Occipital lobe (tissue), 2 donors: ENCODE data around the gene TNFRSF8. TPM values are rescaled to one million over a fixed set of nuclear protein-coding genes. Genes with fewer than 3 reads are reported as not detected.
"Not testable (repeated sequence)": the region's sequence is repeated elsewhere in the genome, so short reads cannot be mapped to it uniquely, and the experiment has no call there.

ENCODE experiments used
- DNase-seq: peaks from one replicate; lab custom pipeline; 2025; lab: John Stamatoyannopoulos, UW
- total RNA-seq: library from RNA; depleted of rRNA; stranded (reverse); fragments of >200 nt; gene quantifications from one replicate; pipeline ENCODE4 v1.2.3, GENCODE V29; 2014

Gene TNFRSF8
- total RNA-seq, 1 donor from 2014 or later: not detected

- no peak for DNase-seq
Observed at GRCh38 chr1:12083766-12084165, 20.7 kb downstream of the TNFRSF8 start.

GRCh38 chr1:12085643-12086260, 22.6 kb downstream of the TNFRSF8 start:
- no peak for DNase-seq

- DNase-seq: no peak
Observed at GRCh38 chr1:12087797-12088314, 24.8 kb downstream of the TNFRSF8 start.

GRCh38 chr1:12088607-12089006, 25.5 kb downstream of the TNFRSF8 start:
- DNase-seq: no peak

- DNase-seq: no peak
Observed at GRCh38 chr1:12090326-12090725, 27.2 kb downstream of the TNFRSF8 start.

GRCh38 chr1:12091191-12091590, 28.1 kb downstream of the TNFRSF8 start:
- DNase-seq: no peak

GRCh38 chr1:12094180-12094579, 31.1 kb downstream of the TNFRSF8 start:
- DNase-seq: no peak

GRCh38 chr1:12095452-12096263, 32.6 kb downstream of the TNFRSF8 start:
- DNase-seq: no peak

- DNase-seq: no peak
Observed at GRCh38 chr1:12096615-12097014, 33.5 kb downstream of the TNFRSF8 start.

GRCh38 chr1:12097321-12097720, 34.2 kb downstream of the TNFRSF8 start:
- no peak for DNase-seq

- no peak for DNase-seq
Observed at GRCh38 chr1:12098786-12099185, 35.7 kb downstream of the TNFRSF8 start.

- DNase-seq: no peak
Observed at GRCh38 chr1:12099610-12100009, 36.5 kb downstream of the TNFRSF8 start.

- DNase-seq: no peak
Observed at GRCh38 chr1:12100071-12100470, 37.0 kb downstream of the TNFRSF8 start.

GRCh38 chr1:12101120-12101519, 38.0 kb downstream of the TNFRSF8 start:
- DNase-seq: not testable (repeated sequence)

- DNase-seq: no peak
Observed at GRCh38 chr1:12102066-12102465, 39.0 kb downstream of the TNFRSF8 start.

- no peak for DNase-seq
Observed at GRCh38 chr1:12104417-12104816, 41.3 kb downstream of the TNFRSF8 start.

- no peak for DNase-seq
Observed at GRCh38 chr1:12106153-12106552, 43.0 kb downstream of the TNFRSF8 start.

GRCh38 chr1:12106861-12107260, 43.8 kb downstream of the TNFRSF8 start:
- DNase-seq: not testable (repeated sequence)

- DNase-seq: no peak
Observed at GRCh38 chr1:12107718-12108117, 44.6 kb downstream of the TNFRSF8 start.

GRCh38 chr1:12109901-12110300, 46.8 kb downstream of the TNFRSF8 start:
- no peak for DNase-seq

GRCh38 chr1:12111741-12112140, 48.6 kb downstream of the TNFRSF8 start:
- DNase-seq: no peak

- no peak for DNase-seq
Observed at GRCh38 chr1:12112711-12113161, 49.6 kb downstream of the TNFRSF8 start.
